Prostate gland (tissue), 2 donors: ENCODE results near the gene DNAJB1. TPM values are rescaled to one million over a fixed set of nuclear protein-coding genes. Genes with fewer than 3 reads are reported as not detected.

ENCODE experiments used
- DNase-seq: peaks from one replicate; pipeline ENCODE4 v3.0.0-alpha.2; 2019; ENCODE audit warnings: low spot score
- H3K27ac ChIP-seq, 2 donors: fragments of 200-600 bp; sonication (generic); 2 replicates each; pipeline ENCODE4 v1.5.1; 2017 to 2019
- H3K27me3 ChIP-seq: fragments of 200-600 bp; sonication (generic); replicated peaks from 2 replicates; pipeline ENCODE4 v1.5.1; 2019; ENCODE audit not compliant: insufficient read depth
- H3K36me3 ChIP-seq, 2 donors: fragments of 200-600 bp; sonication (generic); 1 replicate in 1 of 2; 2 replicates in 1 of 2; pipeline versions ENCODE4 v1.5.1 to v1.8.1; 2017 to 2019
- H3K4me1 ChIP-seq: fragments of 200-600 bp; sonication (generic); replicated peaks from 2 replicates; pipeline ENCODE4 v1.5.1; 2019
- H3K4me3 ChIP-seq, 2 donors: fragments of 200-600 bp; sonication (generic); 2 replicates each; pipeline ENCODE4 v1.5.1; 2017 to 2019
- H3K9me3 ChIP-seq: fragments of 200-600 bp; sonication (generic); 2 replicates; pipeline ENCODE4 v1.5.1; 2017
- POLR2A ChIP-seq: fragments of 450-650 bp; IDR thresholded peaks from one replicate; pipeline ENCODE4 v1.6.1; 2016; ENCODE audit warnings: antibody characterized with exemption, mild to moderate bottlenecking
- POLR2AphosphoS5 ChIP-seq: sonication (generic); formaldehyde crosslinking; IDR thresholded peaks from one replicate; pipeline ENCODE4 v1.6.1; 2017; ENCODE audit warnings: antibody characterized with exemption
- WGBS: methylation state at CpG from one replicate; pipeline ENCODE4 v1.1.5; 2018; 5-methylcytosine and 5-hydroxymethylcytosine counted together
- intact Hi-C: fragments of 100-400 bp; cut with DNase I; formaldehyde crosslinking; loops from one replicate; pipeline ENCODE4 v1.14.2; 2022
- total RNA-seq, 2 donors: library from RNA; depleted of rRNA; stranded (reverse); fragments of >200 nt; gene quantifications; one replicate each; pipeline ENCODE4 v1.1.0, GENCODE V29; 2016
- TF ChIP-seq, protein P1 (sequence below), 4 experiments: fragments of 200-600 bp in 2 of 4; fragments of 450-650 bp in 2 of 4; sonication (generic) in 2 of 4; IDR thresholded peaks; 1 replicate in 3 of 4; 2 replicates in 1 of 4; pipeline ENCODE4 v1.5.1; 2016 to 2019; ENCODE audit warnings: antibody characterized with exemption in 4 of 4, mild to moderate bottlenecking in 2 of 4, moderate library complexity in 2 of 4

Gene DNAJB1
- total RNA-seq, 2 donors from 2014 or later = 91.6 to 108 TPM

DNA sequence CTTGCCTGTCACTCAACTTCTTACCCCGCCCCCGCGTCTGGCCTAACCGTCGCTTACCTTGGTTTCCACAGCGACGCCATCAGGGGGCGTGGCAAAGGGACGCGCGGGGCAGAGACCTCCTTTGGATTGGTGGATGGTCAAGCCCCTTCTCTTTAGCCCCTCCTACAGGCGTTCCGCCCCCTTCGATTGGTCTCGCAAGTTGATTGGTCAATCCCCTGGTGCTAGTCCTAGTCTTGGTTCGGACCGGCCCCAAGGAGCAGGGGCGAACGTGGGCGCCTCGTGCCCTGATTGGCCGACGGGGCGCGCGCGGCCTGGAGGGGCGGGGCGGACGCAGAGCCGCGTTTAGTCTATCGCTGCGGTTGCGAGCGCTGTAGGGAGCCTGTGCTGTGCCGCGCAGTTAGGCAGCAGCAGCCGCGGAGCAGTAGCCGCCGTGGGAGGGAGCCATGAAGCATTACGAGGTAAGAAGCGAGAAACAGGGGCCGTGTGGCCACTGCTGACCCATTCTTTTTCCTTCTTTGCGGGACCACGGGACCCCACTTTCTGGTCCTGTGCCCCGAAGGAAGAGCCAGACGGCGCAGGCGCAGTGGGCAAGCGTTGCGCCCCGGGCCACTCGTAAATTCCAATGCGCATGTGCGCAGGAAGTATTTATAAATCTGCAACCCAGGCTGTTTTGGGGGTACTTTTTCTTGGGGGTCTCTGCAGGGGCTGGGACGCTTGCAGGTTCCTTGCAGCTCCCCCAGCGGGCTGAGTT, 11.2 kb upstream of the DNAJB1 start, which contains the start of gene TECR:
Gene TECR (plus strand): TSS at position 341 of the 751 bp plus-strand sequence. CDS start 103 bp downstream, at position 444.
- intact Hi-C loops = no loop called here

DNA sequence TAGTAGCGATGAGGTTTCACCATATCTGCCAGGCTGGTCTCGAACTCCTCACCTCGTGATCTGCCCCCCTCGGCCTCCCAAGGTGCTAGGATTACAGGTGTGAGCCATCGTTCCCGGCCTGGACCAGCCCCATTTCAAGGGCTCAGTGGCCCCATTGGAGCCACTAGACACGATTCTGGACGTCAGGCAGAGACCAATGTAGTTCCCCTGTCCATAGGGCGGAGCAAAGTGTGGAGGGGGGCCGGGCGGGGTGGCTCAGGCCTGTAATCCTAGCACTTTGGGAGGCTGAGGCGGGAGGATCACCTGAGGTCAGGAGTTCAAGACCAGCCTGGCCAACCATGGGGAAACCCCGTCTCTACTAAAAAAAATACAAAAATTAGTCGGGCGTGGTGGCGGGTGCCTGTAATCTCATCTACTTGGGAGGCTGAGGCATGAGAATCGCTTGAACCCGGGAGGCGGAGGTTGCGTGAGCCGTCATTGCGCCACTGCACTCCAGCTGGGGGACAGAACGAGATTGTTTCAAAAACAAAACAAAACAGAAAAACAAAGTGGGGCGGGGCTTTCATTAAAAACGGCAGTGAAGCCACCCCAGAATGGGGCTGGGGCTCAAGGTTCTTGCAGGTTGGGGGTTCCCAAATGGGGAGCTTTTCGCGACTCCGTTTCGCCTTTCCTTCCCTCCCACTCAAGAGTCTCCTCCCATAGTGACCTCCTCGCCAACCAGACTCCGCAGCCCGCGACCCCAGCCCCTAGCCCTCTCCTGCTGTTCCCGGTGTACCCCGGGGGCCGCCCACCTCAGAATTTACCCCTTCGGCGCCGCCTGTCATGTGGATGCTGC, 10.4 kb upstream of the DNAJB1 start:
- Histone ChIP-seq H3K36me3 (no peaks in the 10 kb centered on the region), H3K9me3 (no peaks in the 10 kb centered on the region), H3K4me3 (peak overlapping the region; percentile 64 to 90), H3K27ac (peak overlapping the region; percentile 94 to 98), H3K27me3 (no peaks in the 10 kb centered on the region), H3K4me1 (peaks cover 5% of the 10 kb centered on the region)
- TF ChIP-seq POLR2A (no peak), POLR2AphosphoS5 (no peak)
- TF ChIP-seq, protein P1, sequence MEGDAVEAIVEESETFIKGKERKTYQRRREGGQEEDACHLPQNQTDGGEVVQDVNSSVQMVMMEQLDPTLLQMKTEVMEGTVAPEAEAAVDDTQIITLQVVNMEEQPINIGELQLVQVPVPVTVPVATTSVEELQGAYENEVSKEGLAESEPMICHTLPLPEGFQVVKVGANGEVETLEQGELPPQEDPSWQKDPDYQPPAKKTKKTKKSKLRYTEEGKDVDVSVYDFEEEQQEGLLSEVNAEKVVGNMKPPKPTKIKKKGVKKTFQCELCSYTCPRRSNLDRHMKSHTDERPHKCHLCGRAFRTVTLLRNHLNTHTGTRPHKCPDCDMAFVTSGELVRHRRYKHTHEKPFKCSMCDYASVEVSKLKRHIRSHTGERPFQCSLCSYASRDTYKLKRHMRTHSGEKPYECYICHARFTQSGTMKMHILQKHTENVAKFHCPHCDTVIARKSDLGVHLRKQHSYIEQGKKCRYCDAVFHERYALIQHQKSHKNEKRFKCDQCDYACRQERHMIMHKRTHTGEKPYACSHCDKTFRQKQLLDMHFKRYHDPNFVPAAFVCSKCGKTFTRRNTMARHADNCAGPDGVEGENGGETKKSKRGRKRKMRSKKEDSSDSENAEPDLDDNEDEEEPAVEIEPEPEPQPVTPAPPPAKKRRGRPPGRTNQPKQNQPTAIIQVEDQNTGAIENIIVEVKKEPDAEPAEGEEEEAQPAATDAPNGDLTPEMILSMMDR (IDR thresholded peaks at IDR 0.05) = no peak
- intact Hi-C loops = no loop called here
- 41% methylated on average over 39 of the region's 39 CpGs for WGBS
- no peak for DNase-seq

More for the DNA sequence above, 11.2 kb upstream of the DNAJB1 start, which contains the start of gene TECR:
- H3K4me3 ChIP-seq = peak within 1 kb of the TSS; percentile 64 to 90
- WGBS = under 1% methylated on average over 52 of the region's 59 CpGs
- peak; percentile 98 for TF ChIP-seq POLR2AphosphoS5
- peak; percentile 100 for TF ChIP-seq POLR2A
- TF ChIP-seq, protein P1 (IDR thresholded peaks at IDR 0.05) = peak in 2 of 4 experiments; percentile 12 to 23
- H3K4me1 ChIP-seq = peaks cover 5% of the 10 kb centered on the region
- DNase-seq = peak; percentile 100
- H3K36me3 ChIP-seq = no peaks in the 10 kb centered on the region
- no peaks in the 10 kb centered on the region for H3K9me3 ChIP-seq
- H3K27me3 ChIP-seq = no peaks in the 10 kb centered on the region
- H3K27ac ChIP-seq = peak within 1 kb of the TSS; percentile 94 to 98

GRCh38 chr19:14526423-14526822, 8.2 kb upstream of the DNAJB1 start:
- no peak for DNase-seq
- no peak overlapping the region for H3K4me3 ChIP-seq
- intact Hi-C loops = no loop called here
- 62% methylated on average over 4 of the region's 4 CpGs for WGBS
- H3K27ac ChIP-seq = peak overlapping the region; percentile 83 to 98
- no peaks in the 10 kb centered on the region for H3K9me3 ChIP-seq
- H3K4me1 ChIP-seq = peaks cover 5% of the 10 kb centered on the region
- no peaks in the 10 kb centered on the region for H3K27me3 ChIP-seq
- H3K36me3 ChIP-seq = no peaks in the 10 kb centered on the region
- no peak for TF ChIP-seq POLR2AphosphoS5
- TF ChIP-seq POLR2A = no peak
- TF ChIP-seq, protein P1 (IDR thresholded peaks at IDR 0.05) = no peak

DNA sequence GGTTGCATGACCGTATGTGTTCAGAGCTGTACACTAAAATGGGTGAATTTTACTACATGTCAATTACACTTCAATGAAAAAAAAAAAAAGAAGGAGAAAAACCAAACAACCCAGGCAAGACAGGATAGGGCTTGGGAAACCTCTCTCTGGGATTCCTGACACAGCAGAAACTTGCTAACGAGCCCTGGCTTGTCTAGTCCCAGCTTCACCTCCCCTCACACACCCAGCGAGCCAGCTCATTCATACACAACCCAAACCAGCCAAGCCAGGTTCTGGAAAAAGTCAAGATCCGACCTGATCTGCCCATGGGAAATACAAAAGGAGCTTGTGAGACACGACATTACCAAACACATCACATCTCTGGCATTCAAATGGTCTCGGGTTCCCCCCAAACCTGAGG, 7.5 kb upstream of the DNAJB1 start:
- H3K9me3 ChIP-seq = no peaks in the 10 kb centered on the region
- no peak overlapping the region for H3K4me3 ChIP-seq
- intact Hi-C loops = no loop called here
- H3K4me1 ChIP-seq = peaks cover 2% of the 10 kb centered on the region
- peak; percentile 88 for TF ChIP-seq POLR2AphosphoS5
- TF ChIP-seq POLR2A = peak; percentile 40
- TF ChIP-seq, protein P1 (IDR thresholded peaks at IDR 0.05) = no peak
- peak; percentile 91 for DNase-seq
- H3K27ac ChIP-seq = peak overlapping the region; percentile 83 to 98
- 29% methylated on average over 6 of the region's 6 CpGs for WGBS
- H3K36me3 ChIP-seq = no peaks in the 10 kb centered on the region
- H3K27me3 ChIP-seq = no peaks in the 10 kb centered on the region
